ENCODE measurements around the gene RTN1. TPM values are rescaled to one million over a fixed set of nuclear protein-coding genes. Genes with fewer than 3 reads are reported as not detected.

Gene RTN1
- total and polyA plus RNA-seq, 9 of the 15 experiments (the other 6 are each of a cell fraction or from before 2014, with no cell fraction given): 0.03 to 0.09 TPM; not detected in 7

GRCh38 chr14:59788176-59788575 lies 82.4 kb downstream of the RTN1 start:
- Histone ChIP-seq H3K9me1 (ENCODE audit: control insufficient read depth, insufficient read depth, low read length) (no peaks in the 10 kb centered on the region), H3K4me1 (replicated peaks in 1 of 2; ENCODE audit: control insufficient read depth in 2 of 2, insufficient read depth in 2 of 2, low read length in 2 of 2) (no peaks in the 10 kb centered on the region), H2AFZ (ENCODE audit: low read depth, low read length) (no peak overlapping the region), H3K27me3 (ENCODE audit: control insufficient read depth in 2 of 2, insufficient read depth in 2 of 2, low read length in 2 of 2) (no peaks in the 10 kb centered on the region), H3K4me3 (no peak overlapping the region), H4K20me1 (replicated peaks; ENCODE audit: control insufficient read depth, insufficient read depth, low read length) (no peaks in the 10 kb centered on the region), H3K36me3 (ENCODE audit: control insufficient read depth, insufficient read depth, low read length) (no peaks in the 10 kb centered on the region), H3K4me2 (ENCODE audit: insufficient read depth, low read length) (no peak overlapping the region), H3K9ac (ENCODE audit: insufficient read depth in 1 of 2, low read depth in 2 of 2, low read length in 2 of 2) (no peak overlapping the region), H3K79me2 (ENCODE audit: control insufficient read depth, insufficient read depth, low read length) (no peaks in the 10 kb centered on the region), H3K9me3 (replicated peaks; ENCODE audit: control insufficient read depth, insufficient read depth, low read depth, low read length) (no peaks in the 10 kb centered on the region), H3K27ac (ENCODE audit: extremely low read depth, low read depth, low read length) (no peak overlapping the region)
- BruUV-seq (replicated peaks): no TSS peak
- FAIRE-seq (no peak), DNase-seq (ENCODE audit: extremely low read depth in 1 of 4, low spot score in 3 of 4) (no peak), ATAC-seq (no peak)
- POLR2A ChIA-PET: no interaction called here
- CTCF ChIA-PET (ENCODE audit: low intra/inter-chr PET ratio): no interaction called here
- WGBS (ENCODE audit: insufficient coverage, low coverage, missing lambda C conversion rate): 0% methylated on average over 2 of the region's 2 CpGs
- intact Hi-C loops (cut with micrococcal nuclease): no loop called here
- in situ Hi-C loops (cut with MboI): no loop called here
- TF ChIP-seq ZNF197 (CRISPR knock-in tag; IDR thresholded peaks at IDR 0.05; ENCODE audit: low read depth): no peak
- TF ChIP-seq MCM3 (IDR thresholded peaks at IDR 0.05): no peak
- no peak for TF ChIP-seq CXXC5 (CRISPR knock-in tag; IDR thresholded peaks at IDR 0.05)
- TF ChIP-seq, protein P1, sequence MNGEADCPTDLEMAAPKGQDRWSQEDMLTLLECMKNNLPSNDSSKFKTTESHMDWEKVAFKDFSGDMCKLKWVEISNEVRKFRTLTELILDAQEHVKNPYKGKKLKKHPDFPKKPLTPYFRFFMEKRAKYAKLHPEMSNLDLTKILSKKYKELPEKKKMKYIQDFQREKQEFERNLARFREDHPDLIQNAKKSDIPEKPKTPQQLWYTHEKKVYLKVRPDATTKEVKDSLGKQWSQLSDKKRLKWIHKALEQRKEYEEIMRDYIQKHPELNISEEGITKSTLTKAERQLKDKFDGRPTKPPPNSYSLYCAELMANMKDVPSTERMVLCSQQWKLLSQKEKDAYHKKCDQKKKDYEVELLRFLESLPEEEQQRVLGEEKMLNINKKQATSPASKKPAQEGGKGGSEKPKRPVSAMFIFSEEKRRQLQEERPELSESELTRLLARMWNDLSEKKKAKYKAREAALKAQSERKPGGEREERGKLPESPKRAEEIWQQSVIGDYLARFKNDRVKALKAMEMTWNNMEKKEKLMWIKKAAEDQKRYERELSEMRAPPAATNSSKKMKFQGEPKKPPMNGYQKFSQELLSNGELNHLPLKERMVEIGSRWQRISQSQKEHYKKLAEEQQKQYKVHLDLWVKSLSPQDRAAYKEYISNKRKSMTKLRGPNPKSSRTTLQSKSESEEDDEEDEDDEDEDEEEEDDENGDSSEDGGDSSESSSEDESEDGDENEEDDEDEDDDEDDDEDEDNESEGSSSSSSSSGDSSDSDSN (IDR thresholded peaks at IDR 0.05; ENCODE audit: borderline replicate concordance in 1 of 2, low read depth in 2 of 2, low read length in 2 of 2): no peak
- no peak for TF ChIP-seq CEBPZ (IDR thresholded peaks at IDR 0.05; ENCODE audit: borderline replicate concordance, low read depth, low read length)
- TF ChIP-seq BRD9 (IDR thresholded peaks at IDR 0.05; ENCODE audit: low read depth, partially characterized antibody): no peak
- no peak for TF ChIP-seq PTBP1 (IDR thresholded peaks at IDR 0.05; ENCODE audit: low read depth, low read length)
- no peak for TF ChIP-seq KAT7 (CRISPR knock-in tag; IDR thresholded peaks at IDR 0.05; ENCODE audit: borderline replicate concordance)
- TF ChIP-seq LCOR (CRISPR knock-in tag; IDR thresholded peaks at IDR 0.05): no peak
- no peak for TF ChIP-seq ZNF212 (CRISPR knock-in tag; IDR thresholded peaks at IDR 0.05)
- no peak for TF ChIP-seq ZBTB17 (CRISPR knock-in tag; IDR thresholded peaks at IDR 0.05)
- no peak for TF ChIP-seq NELFE (IDR thresholded peaks at IDR 0.05; ENCODE audit: insufficient read depth, insufficient read length)
- no peak for TF ChIP-seq TGIF2 (CRISPR knock-in tag; IDR thresholded peaks at IDR 0.05)

All from K562 (cell line).